ENCODE results near the gene COPE. TPM values are rescaled to one million over a fixed set of nuclear protein-coding genes. Genes with fewer than 3 reads are reported as not detected.

COPE gene
- total RNA-seq, 4 donors from 2014 or later: 173 to 238 (median 197) TPM

- 75 to 81% methylated on average over 16 to 18 of the region's 18 CpGs for WGBS, 2 donors
- intact Hi-C loops (cut with DNase I; ENCODE audit: low total_unique reads): no loop called here
- DNase-seq (ENCODE audit: low spot score in 2 of 2): no peak
- TF ChIP-seq CTCF (IDR thresholded peaks at IDR 0.05) (no peak), POLR2A (IDR thresholded peaks at IDR 0.05) (no peak)
- H3K4me3 ChIP-seq (ENCODE audit: low read depth, poor library complexity, severe bottlenecking): no peak overlapping the region
Measured at GRCh38 chr19:18898607-18899408, 20.4 kb downstream of the COPE start.

- intact Hi-C loops (cut with DNase I; ENCODE audit: low total_unique reads): no loop called here
- H3K4me3 ChIP-seq (ENCODE audit: low read depth, poor library complexity, severe bottlenecking): no peak overlapping the region
- TF ChIP-seq CTCF (IDR thresholded peaks at IDR 0.05) (no peak), POLR2A (IDR thresholded peaks at IDR 0.05) (no peak)
- DNase-seq (ENCODE audit: low spot score in 2 of 2): no peak
- WGBS, 2 donors: 56 to 61% methylated on average over 17 of the region's 18 CpGs
Measured at GRCh38 chr19:18898081-18898606, 21.0 kb downstream of the COPE start.

DNA sequence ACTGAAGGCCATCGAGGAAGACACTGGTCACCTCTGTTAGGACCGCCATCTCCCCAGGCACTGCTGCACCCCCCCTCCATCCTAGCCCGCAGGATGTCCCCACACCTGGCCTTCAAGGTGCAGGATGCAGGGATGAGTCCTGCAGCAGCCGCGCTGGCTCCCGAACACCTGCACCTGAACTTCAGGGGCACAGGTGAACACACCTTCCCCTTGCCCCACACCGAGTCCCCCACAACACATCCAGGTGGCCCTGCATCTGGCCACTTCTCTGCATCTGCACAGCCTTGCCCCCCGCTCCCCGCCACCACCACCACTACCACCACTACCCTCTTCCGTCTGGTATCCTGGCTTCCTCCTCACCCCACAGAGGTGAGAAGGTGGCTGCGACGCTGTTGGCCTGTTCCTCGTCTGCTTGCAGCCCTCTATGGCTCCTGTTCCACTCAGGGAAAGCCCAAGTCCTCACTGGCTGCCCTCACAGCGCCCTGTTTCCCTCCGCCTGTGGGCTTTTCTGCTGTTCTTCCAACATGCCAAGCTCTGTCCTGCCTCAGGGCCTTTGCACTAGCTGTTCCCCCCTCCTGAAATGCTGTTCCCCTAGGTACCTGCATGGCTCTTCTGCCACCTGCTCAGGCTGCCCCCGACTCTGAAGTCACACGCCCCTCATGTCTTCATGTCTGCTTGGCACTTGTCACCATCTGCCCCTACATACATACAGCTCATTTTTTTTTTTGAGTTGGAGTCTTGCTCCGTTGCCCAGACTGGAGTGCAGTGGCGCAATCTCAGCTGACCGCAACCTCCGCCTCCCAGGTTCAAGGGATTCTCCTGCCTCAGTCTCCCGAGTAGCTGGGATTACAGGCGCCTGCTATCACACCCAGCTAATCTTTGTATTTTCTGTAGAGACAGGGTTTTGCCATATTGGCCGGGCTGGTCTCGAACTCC is 21.8 kb downstream of the COPE start:
- intact Hi-C loops (cut with DNase I; ENCODE audit: low total_unique reads): no loop called here
- no peak for DNase-seq (ENCODE audit: low spot score in 2 of 2)
- TF ChIP-seq POLR2A (IDR thresholded peaks at IDR 0.05): no peak
- no peak for TF ChIP-seq CTCF (IDR thresholded peaks at IDR 0.05)

DNA sequence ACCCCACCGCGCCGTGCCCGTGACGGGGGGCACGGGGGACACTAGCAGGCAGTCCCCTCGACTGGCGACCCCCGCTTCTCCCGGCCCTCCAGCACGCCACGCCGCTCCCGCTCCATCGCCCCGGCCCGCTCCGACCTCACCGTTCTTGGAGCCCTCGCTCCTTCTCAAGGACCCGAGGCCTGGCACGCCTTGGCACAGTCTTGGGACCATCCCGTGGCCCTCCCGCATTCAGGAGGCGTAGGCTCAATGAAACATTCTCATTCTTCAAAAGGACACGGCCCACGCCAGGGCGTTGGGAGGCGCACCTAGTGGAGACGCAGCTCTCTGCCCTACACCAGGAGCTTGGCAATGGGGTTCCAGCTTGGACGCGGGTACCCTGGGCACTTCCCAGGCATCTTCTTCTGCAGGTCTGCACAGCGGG is 22.8 kb downstream of the COPE start:
- WGBS, 2 donors: 4 to 7% methylated on average over 22 of the region's 33 CpGs
- TF ChIP-seq POLR2A (IDR thresholded peaks at IDR 0.05): no peak
- no peak for TF ChIP-seq CTCF (IDR thresholded peaks at IDR 0.05)
- intact Hi-C loops (cut with DNase I; ENCODE audit: low total_unique reads): no loop called here
- no peak for DNase-seq (ENCODE audit: low spot score in 2 of 2)
- H3K4me3 ChIP-seq (ENCODE audit: low read depth, poor library complexity, severe bottlenecking): no peak overlapping the region

More for the DNA sequence above, 21.8 kb downstream of the COPE start:
- 89 to 92% methylated on average over 23 to 25 of the region's 25 CpGs for WGBS, 2 donors
- no peak overlapping the region for H3K4me3 ChIP-seq (ENCODE audit: low read depth, poor library complexity, severe bottlenecking)

- H3K4me3 ChIP-seq (ENCODE audit: low read depth, poor library complexity, severe bottlenecking): no peak within 1 kb of the TSS
- TF ChIP-seq CTCF (IDR thresholded peaks at IDR 0.05) (no peak), POLR2A (IDR thresholded peaks at IDR 0.05) (no peak)
- intact Hi-C loops (cut with DNase I; ENCODE audit: low total_unique reads): no loop called here
- DNase-seq (ENCODE audit: low spot score in 2 of 2): no peak
- 0% methylated on average over 1 to 12 of the region's 89 CpGs for WGBS, 2 donors
Measured at GRCh38 chr19:18895824-18896341, 23.3 kb downstream of the COPE start, which contains the start of gene CERS1. Gene CERS1, minus strand, starts transcription at chr19:18896158. Its CDS starts 86 bp downstream, at chr19:18896072.

Measured in lower leg skin (tissue), 4 donors.